Left lung (tissue), 10 donors: Measurements from ENCODE around the gene RAB6C. TPM values are rescaled to one million over a fixed set of nuclear protein-coding genes. Genes with fewer than 3 reads are reported as not detected.
"Not testable (repeated sequence)": the region's sequence is repeated elsewhere in the genome, so short reads cannot be mapped to it uniquely, and the experiment has no call there.

Source experiments
- ATAC-seq: fragments of 200-7000 bp; cut with Tn5 transposase; one replicate; pipeline ENCODE4 v1.9.1; 2020; ENCODE audit warnings: moderate library complexity
- DNase-seq, 4 donors: peaks; one replicate each; pipeline ENCODE4 v3.0.0-alpha.2; 2013 to 2020
- H3K27ac ChIP-seq, 2 donors: fragments of 200-600 bp; sonication (generic) in 1 of 2; one replicate each; pipeline versions ENCODE4 v1.5.0 to v1.8.0; 2020 to 2021
- H3K27me3 ChIP-seq, 2 donors: fragments of 200-600 bp; sonication (generic) in 1 of 2; one replicate each; pipeline versions ENCODE4 v1.5.0 to v1.8.0; 2020 to 2021
- H3K36me3 ChIP-seq, 2 donors: fragments of 200-600 bp; sonication (generic) in 1 of 2; one replicate each; pipeline versions ENCODE4 v1.5.0 to v1.8.0; 2020 to 2021
- H3K4me1 ChIP-seq, 2 donors: fragments of 200-600 bp; one replicate each; pipeline ENCODE4 v1.8.0; 2021
- H3K4me3 ChIP-seq, 2 donors: fragments of 200-600 bp; sonication (generic) in 1 of 2; one replicate each; pipeline versions ENCODE4 v1.5.0 to v1.8.0; 2020 to 2021; ENCODE audit warnings: mild to moderate bottlenecking in 1 of 2
- H3K9me3 ChIP-seq, 2 donors: fragments of 200-600 bp; sonication (generic) in 1 of 2; one replicate each; pipeline versions ENCODE4 v1.5.0 to v1.8.0; 2020 to 2021
- intact Hi-C, 2 donors: fragments of 100-400 bp; cut with DNase I; formaldehyde crosslinking; loops; one replicate each; pipeline versions ENCODE4 v1.11.2 to v1.14.2; 2022
- polyA plus RNA-seq, 6 donors: library from polyadenylated mRNA; unstranded; fragments of 120-200 nt; gene quantifications; one replicate each; pipeline ENCODE4 v1.2.1, GENCODE V29; 2013; ENCODE audit not compliant: insufficient read length in 6 of 6
- total RNA-seq, 2 donors: library from RNA; stranded (reverse); fragmentation: NEBNext Ultra II Directional; extraction: Animal tissue kit (Norgen Biotek cat#: 25700); gene quantifications; one replicate each; pipeline ENCODE4 v1.2.1, GENCODE V29; 2021
- TF ChIP-seq, protein P1 (sequence below), 2 donors: fragments of 200-600 bp; sonication (generic) in 1 of 2; IDR thresholded peaks; one replicate each; pipeline versions ENCODE4 v1.5.0 to v1.8.0; 2021; ENCODE audit warnings: antibody characterized with exemption in 2 of 2
- donor health status: DM: no; HTN: yes; CAD: no.
- donor health status: DM: no; HTN: no; CAD: no.

RAB6C gene
- total and polyA plus RNA-seq, 8 donors, result 0.09 to 0.78 (median 0.26) TPM; not detected in 2

DNA sequence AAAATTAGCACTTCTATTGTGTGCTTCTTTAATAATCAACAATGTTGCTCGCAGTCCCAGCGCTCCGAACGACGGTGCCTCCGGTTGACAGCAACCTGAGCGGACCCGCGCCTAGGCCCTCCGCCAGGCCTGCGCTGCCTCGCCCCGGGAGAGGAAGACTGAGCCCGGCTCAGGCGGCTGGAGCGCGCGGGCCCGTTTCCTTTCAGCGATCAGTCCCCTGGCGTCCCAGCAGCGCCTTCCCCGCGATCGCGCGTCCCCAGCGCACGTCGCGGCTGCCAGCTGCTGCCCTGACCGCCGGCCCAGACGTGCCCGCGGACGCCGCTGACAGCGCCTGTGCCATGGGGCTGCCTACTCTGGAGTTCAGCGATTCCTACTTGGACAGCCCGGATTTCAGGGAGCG, 26.4 kb downstream of the RAB6C start:
- H3K27ac ChIP-seq, intact Hi-C loops, ATAC-seq, H3K4me1 ChIP-seq, H3K4me3 ChIP-seq, H3K9me3 ChIP-seq, H3K36me3 ChIP-seq: not testable (repeated sequence)
- peaks cover 0 to 38% of the 10 kb centered on the region in 2 donors for H3K27me3 ChIP-seq
- peak in 2 of 4 donors; percentile 3 to 76 for DNase-seq

DNA sequence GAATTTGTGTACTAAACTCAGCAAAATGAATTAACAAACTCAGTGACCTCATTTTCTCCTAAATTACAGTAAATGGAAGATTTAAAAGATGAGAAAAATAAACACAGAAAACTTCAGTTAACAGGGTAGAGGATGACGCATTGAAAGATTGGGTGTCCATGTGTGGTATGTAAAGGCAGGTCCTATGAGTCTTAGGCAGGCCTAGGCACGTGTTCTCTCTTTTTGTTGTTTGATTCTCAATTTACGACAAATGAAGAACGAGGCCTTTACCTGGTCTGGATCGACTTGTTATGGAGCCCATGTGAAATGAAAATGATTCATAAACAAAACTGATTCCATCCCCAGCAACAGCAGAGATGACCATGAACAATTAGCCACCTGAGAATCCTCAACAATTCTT, 37.2 kb downstream of the RAB6C start:
- DNase-seq, H3K27ac ChIP-seq, H3K9me3 ChIP-seq, ATAC-seq, H3K4me1 ChIP-seq, H3K4me3 ChIP-seq, intact Hi-C loops, H3K36me3 ChIP-seq, H3K27me3 ChIP-seq: not testable (repeated sequence)

DNA sequence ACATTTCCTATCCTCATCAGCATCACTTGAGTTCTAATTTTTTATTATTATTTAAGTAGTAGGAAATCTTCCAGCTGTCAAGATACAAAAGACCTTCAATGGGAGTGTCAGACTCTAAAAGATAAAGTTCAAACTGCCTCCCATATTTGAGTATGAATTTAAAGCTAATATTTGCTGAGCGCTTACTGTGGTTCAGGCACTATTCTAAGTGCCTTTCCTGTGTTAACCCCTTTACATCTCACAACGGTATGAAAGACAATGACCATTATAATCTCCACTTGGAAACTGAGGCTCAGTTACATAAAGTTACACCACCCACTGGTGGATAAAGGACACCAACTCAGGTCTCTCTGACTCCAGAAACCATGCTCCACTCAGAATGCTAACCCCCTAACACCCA, 39.9 kb downstream of the RAB6C start:
- DNase-seq, result no peak
- Histone ChIP-seq H3K4me3 (no peak overlapping the region), H3K36me3 (no peaks in the 10 kb centered on the region), H3K27me3 (no peaks in the 10 kb centered on the region), H3K27ac (no peak overlapping the region), H3K4me1 (no peaks in the 10 kb centered on the region), H3K9me3 (peaks cover 0 to 3% of the 10 kb centered on the region in 2 donors)
- intact Hi-C loops, result no loop called here
- TF ChIP-seq, protein P1, sequence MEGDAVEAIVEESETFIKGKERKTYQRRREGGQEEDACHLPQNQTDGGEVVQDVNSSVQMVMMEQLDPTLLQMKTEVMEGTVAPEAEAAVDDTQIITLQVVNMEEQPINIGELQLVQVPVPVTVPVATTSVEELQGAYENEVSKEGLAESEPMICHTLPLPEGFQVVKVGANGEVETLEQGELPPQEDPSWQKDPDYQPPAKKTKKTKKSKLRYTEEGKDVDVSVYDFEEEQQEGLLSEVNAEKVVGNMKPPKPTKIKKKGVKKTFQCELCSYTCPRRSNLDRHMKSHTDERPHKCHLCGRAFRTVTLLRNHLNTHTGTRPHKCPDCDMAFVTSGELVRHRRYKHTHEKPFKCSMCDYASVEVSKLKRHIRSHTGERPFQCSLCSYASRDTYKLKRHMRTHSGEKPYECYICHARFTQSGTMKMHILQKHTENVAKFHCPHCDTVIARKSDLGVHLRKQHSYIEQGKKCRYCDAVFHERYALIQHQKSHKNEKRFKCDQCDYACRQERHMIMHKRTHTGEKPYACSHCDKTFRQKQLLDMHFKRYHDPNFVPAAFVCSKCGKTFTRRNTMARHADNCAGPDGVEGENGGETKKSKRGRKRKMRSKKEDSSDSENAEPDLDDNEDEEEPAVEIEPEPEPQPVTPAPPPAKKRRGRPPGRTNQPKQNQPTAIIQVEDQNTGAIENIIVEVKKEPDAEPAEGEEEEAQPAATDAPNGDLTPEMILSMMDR (IDR thresholded peaks at IDR 0.05), result no peak
- no peak for ATAC-seq

DNA sequence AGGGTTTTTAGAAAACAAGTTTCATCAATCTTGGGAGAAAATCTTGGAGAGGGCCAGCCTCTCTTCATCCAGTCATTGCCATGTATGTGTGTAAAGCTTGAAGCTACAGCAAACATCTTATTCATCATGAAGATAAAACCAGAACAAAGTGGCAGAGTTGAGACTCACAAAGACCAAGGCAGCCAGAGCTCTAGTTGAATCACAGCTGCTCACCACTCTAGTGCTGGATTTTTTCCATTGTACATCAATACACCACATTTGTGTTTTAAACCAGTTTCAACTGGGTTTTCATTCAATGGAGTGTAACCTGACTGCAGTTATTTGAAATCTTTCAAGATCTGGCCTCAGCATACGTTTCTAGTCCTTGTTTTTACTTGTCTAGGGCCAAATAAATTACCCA, 40.6 kb downstream of the RAB6C start:
- ATAC-seq, H3K4me3 ChIP-seq, H3K36me3 ChIP-seq, H3K27ac ChIP-seq, H3K4me1 ChIP-seq, H3K27me3 ChIP-seq, DNase-seq, H3K9me3 ChIP-seq, intact Hi-C loops: not testable (repeated sequence)

DNA sequence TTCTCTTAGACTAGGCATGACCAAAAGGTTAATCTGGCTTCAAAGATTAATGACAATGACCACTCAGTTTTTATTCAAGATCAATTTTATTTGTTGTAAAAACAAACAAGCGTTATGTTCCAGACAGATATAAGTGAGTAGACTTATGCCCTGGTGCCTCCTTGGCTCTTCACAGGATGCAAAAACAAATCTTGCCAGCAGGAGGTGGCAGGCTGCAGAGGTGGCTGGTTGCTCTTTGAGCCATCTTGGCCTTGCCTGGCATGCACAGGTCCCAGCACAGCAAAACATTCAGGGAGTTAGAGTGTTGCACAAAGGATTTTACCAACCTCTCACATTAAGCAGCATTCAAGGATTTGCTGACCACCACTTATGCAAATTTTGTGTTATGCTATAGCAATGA, 46.5 kb downstream of the RAB6C start:
- DNase-seq, H3K4me1 ChIP-seq, H3K4me3 ChIP-seq, H3K27ac ChIP-seq, intact Hi-C loops, ATAC-seq, H3K36me3 ChIP-seq, H3K9me3 ChIP-seq, H3K27me3 ChIP-seq: not testable (repeated sequence)

Other genes starting within 250 kb of the RAB6C start
- not detected for gene POTEF, start 149.6 kb downstream of the RAB6C start, total RNA-seq
- under 1 TPM in 5 of 6 donors, not detected in 1; 0.06 to 0.47 (median 0.17) TPM for gene POTEF, start 149.6 kb downstream of the RAB6C start, polyA plus RNA-seq
- gene CCDC74B, start 165.4 kb downstream of the RAB6C start, total RNA-seq, result 1 to 10 TPM; 1.1 to 2.4 TPM
- gene CCDC74B, start 165.4 kb downstream of the RAB6C start, polyA plus RNA-seq, result 1 to 10 TPM; 3.0 to 5.0 (median 4.2) TPM
- gene SMPD4, start 201.9 kb downstream of the RAB6C start, total RNA-seq, result 10 to 100 TPM; 37.9 to 44.8 TPM
- 10 to 100 TPM; 60.7 to 82.4 (median 63.7) TPM for gene SMPD4, start 201.9 kb downstream of the RAB6C start, polyA plus RNA-seq
- 100 to 1,000 TPM; 151 to 178 TPM for gene MZT2B, start 202.6 kb downstream of the RAB6C start, total RNA-seq
- gene MZT2B, start 202.6 kb downstream of the RAB6C start, polyA plus RNA-seq, result 100 to 1,000 TPM in 3 of 6 donors, 10 to 100 TPM in 3; 67.7 to 168 (median 94.0) TPM
- not detected for gene TUBA3E, start 218.8 kb downstream of the RAB6C start, total RNA-seq
- gene TUBA3E, start 218.8 kb downstream of the RAB6C start, polyA plus RNA-seq, result under 1 TPM in 2 of 6 donors, not detected in 4; 0.14 to 0.20 TPM